T-helper 1 cell treated with Interleukin-12 subunit alpha and Interleukin-12 subunit beta and Interleukin-4 antibody, amounts not matched to agents 30 ng/mL and 1 ng/mL, for 36 hours (primary cell): ENCODE measurements around the gene ALPP. TPM values are rescaled to one million over a fixed set of nuclear protein-coding genes. Genes with fewer than 3 reads are reported as not detected.
"Not testable (repeated sequence)": the region's sequence is repeated elsewhere in the genome, so short reads cannot be mapped to it uniquely, and the experiment has no call there.

Experiments used
- intact Hi-C: fragments of 100-400 bp; cut with micrococcal nuclease; formaldehyde crosslinking; loops from one replicate; pipeline ENCODE4 v1.15.1; 2024
- total RNA-seq: library from RNA; stranded (reverse); gene quantifications from 2 replicates; pipeline ENCODE4 v1.2.3, GENCODE V29; 2022

Gene ALPP
- total RNA-seq, 1 donor from 2014 or later, result not detected

- intact Hi-C loops, result not testable (repeated sequence)
Measured at GRCh38 chr2:232379610-232380590, 1.3 kb downstream of the ALPP start.

GRCh38 chr2:232381204-232382031, 2.9 kb downstream of the ALPP start:
- intact Hi-C loops, result not testable (repeated sequence)

GRCh38 chr2:232382331-232383225, 4.0 kb downstream of the ALPP start:
- intact Hi-C loops, result no loop called here

- intact Hi-C loops, result no loop called here
Measured at GRCh38 chr2:232384466-232384865, 5.9 kb downstream of the ALPP start.

GRCh38 chr2:232385058-232385457, 6.5 kb downstream of the ALPP start:
- intact Hi-C loops, result not testable (repeated sequence)

GRCh38 chr2:232385660-232386489, 7.3 kb downstream of the ALPP start:
- intact Hi-C loops, result no loop called here

- intact Hi-C loops, result no loop called here
Measured at GRCh38 chr2:232386490-232386739, 7.9 kb downstream of the ALPP start.

GRCh38 chr2:232386740-232387450, 8.3 kb downstream of the ALPP start:
- intact Hi-C loops, result no loop called here

- intact Hi-C loops, result no loop called here
Measured at GRCh38 chr2:232387451-232388171, 9.1 kb downstream of the ALPP start.

GRCh38 chr2:232388324-232388891, 9.9 kb downstream of the ALPP start:
- intact Hi-C loops, result no loop called here

- intact Hi-C loops, result no loop called here
Measured at GRCh38 chr2:232389327-232389726, 10.8 kb downstream of the ALPP start.

GRCh38 chr2:232390661-232391060, 12.1 kb downstream of the ALPP start:
- intact Hi-C loops, result no loop called here

GRCh38 chr2:232393556-232393955, 15.0 kb downstream of the ALPP start:
- intact Hi-C loops, result no loop called here

- intact Hi-C loops, result not testable (repeated sequence)
Measured at GRCh38 chr2:232394431-232394830, 15.9 kb downstream of the ALPP start.

- intact Hi-C loops, result no loop called here
Measured at GRCh38 chr2:232395586-232395985, 17.0 kb downstream of the ALPP start.

GRCh38 chr2:232396683-232397082, 18.1 kb downstream of the ALPP start:
- intact Hi-C loops, result no loop called here

GRCh38 chr2:232398293-232399034, 19.9 kb downstream of the ALPP start:
- intact Hi-C loops, result no loop called here
